HS-5 (cell line): ENCODE data around the gene PRKCZ.

Experiments
- DNase-seq: peaks from one replicate; pipeline ENCODE4 v3.0.0-alpha.2; 2012; ENCODE audit warnings: low read depth

PRKCZ gene

DNA sequence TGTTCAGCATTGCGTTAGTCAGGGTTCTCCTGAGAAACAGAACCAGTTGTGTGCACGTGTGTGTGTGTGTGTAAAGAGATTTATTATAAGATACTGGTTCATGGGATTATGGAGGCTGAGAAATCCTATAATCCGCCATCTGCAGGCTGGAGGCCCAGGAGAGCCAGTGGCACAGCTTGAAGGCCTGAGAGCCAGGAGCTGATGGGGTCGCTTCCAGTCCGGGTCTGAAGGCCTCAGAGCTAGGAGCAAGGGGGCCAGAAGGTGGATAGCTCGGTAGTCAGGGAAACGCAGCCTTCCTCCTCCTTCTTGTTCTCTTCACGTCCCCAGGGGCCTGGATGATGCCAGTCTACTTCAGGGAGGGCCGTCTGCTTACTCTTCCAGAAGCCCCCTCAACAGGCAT is 106.7 kb downstream of the PRKCZ start:
- DNase-seq = no peak

DNA sequence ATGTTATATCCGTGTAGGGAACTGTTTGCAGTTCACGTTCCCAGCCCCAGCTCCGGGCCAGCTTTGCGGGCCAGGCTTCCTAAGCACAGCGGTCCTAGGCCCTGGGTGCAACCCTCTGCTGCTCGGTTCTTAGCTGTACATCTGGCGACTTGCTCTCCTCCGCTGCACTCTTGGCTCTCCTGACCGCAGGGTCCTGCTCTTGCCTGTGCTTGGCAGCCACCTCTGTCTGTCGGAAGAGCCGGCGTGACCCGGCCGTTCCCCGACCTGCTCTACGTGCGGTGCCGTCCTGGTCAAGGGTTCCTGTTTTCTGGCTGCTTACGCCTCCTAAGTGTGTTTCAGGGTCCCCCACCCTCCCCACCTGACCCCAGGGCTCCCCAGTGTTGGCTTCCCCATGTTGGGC is 107.6 kb downstream of the PRKCZ start:
- DNase-seq = no peak

DNA sequence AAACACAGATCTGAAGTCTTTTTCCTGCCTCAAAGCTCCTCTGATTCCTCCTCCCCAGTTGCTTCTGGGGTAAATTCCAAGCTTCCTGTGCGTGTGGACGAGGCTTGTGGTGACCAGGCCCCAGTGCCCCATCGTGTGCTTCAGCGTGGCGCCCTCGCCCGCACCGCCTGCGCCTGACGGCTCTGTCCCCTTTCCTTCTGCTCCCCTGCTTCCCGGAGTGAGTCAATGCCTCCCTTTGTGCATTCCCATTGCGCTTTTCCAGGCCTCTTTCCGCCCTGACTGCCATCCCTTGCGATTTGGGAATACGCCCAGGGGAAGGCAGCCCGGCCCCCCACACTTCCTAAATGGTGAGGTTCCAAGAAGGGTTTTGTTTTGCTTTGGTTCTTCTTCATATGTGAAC is 108.1 kb downstream of the PRKCZ start:
- DNase-seq = no peak

- DNase-seq = no peak
These were observed 108.9 kb downstream of the PRKCZ start for GRCh38 chr1:2159124-2159523.

GRCh38 chr1:2160451-2161300 is 110.5 kb downstream of the PRKCZ start:
- no peak for DNase-seq

DNA sequence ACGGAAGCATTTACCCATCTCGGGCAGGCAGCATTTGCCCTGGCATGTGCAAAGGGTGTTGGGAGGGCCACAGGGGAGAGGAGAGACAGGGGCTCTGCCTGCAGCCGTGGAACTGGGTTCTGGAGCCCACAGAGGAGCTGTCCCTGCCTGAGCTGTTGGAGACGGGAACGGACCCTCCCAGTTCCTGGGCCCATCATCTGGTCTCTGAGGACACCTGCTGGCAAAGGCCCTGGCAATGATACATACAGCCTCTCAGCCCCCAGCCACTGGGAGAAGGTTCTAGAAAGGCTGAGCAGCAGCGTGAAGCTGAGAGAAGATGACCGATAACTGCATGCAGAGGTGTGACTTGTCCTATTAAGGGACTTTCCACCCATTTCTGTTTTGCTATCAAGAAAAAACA is 113.0 kb downstream of the PRKCZ start:
- no peak for DNase-seq

- DNase-seq = no peak
These were observed 115.4 kb downstream of the PRKCZ start for GRCh38 chr1:2165646-2166045.

DNA sequence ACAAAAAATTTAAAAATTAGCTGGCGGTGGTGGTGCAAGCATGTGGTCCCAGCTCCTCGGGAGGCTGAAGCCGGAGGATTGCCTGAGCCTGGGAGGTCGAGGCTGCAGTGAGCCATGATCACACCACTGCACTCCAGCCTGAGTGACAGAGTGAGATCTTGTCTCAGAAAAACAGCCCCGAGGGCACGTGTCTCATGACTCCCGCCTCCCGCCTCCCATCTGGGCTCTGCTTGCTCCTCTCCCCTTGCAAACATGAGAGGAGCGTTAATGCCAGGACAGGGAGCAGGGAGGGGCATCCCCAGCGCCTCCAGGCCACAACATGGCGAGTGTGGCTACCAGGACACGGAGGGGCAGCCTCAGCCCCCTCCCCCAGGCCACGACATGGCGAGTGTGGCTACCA is 116.0 kb downstream of the PRKCZ start:
- no peak for DNase-seq

DNA sequence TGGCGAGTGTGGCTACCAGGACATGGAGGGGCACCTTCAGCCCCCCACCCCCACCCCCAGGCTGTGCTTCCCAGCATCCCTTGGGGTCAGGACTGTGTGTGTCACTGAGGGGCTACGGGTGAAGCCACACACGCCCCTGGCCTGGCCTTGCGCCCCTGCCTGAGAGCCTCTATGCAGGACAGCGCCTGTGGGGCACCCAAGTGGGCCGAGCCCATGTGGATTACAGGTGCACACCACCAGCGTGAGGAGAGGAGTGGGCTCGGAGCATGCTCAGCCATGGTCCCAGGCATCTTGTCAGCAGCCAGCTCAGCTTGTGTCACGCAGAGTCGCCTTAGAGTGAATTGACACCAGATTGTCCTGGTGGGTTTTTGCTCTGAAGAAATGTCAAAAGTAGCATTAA is 116.5 kb downstream of the PRKCZ start:
- DNase-seq = no peak

GRCh38 chr1:2168090-2168489 is 117.9 kb downstream of the PRKCZ start:
- DNase-seq = no peak

DNA sequence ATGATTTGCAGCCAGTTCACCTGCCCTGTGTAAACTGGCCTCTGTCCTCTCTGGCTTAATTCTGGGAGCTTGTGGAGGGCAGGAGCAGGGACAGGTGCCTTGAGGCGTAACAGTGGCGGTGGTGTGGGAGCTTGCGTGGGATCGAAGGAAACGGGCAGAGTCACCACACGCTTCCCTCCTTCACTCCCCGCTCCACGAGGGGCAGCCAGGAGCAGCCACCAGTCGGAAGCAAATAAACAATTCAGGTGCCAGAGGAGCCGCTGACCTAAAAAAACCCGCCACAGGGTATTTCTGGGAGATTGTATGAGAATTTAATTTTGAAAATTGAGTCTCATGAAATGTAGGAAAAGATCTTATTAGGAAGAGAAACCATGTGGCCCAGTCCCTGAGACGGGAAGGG is 118.3 kb downstream of the PRKCZ start:
- no peak for DNase-seq

GRCh38 chr1:2169200-2169836 is 119.1 kb downstream of the PRKCZ start:
- DNase-seq = no peak

- no peak for DNase-seq
These were observed 120.0 kb downstream of the PRKCZ start for GRCh38 chr1:2170211-2170610.

DNA sequence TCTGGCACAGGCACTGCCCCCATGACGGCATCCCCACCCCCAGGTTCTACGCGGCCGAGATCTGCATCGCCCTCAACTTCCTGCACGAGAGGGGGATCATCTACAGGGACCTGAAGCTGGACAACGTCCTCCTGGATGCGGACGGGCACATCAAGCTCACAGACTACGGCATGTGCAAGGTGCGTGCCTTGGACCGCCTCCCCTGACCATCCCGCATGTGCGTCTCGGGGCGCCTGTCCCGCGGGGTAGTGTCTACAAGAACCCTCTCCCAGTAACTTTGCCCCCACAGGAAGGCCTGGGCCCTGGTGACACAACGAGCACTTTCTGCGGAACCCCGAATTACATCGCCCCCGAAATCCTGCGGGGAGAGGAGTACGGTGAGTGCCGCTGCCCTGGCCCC is 121.8 kb downstream of the PRKCZ start:
- DNase-seq = no peak

GRCh38 chr1:2172551-2173146 is 122.4 kb downstream of the PRKCZ start:
- DNase-seq = no peak

GRCh38 chr1:2173546-2174347 is 123.5 kb downstream of the PRKCZ start:
- DNase-seq = no peak

DNA sequence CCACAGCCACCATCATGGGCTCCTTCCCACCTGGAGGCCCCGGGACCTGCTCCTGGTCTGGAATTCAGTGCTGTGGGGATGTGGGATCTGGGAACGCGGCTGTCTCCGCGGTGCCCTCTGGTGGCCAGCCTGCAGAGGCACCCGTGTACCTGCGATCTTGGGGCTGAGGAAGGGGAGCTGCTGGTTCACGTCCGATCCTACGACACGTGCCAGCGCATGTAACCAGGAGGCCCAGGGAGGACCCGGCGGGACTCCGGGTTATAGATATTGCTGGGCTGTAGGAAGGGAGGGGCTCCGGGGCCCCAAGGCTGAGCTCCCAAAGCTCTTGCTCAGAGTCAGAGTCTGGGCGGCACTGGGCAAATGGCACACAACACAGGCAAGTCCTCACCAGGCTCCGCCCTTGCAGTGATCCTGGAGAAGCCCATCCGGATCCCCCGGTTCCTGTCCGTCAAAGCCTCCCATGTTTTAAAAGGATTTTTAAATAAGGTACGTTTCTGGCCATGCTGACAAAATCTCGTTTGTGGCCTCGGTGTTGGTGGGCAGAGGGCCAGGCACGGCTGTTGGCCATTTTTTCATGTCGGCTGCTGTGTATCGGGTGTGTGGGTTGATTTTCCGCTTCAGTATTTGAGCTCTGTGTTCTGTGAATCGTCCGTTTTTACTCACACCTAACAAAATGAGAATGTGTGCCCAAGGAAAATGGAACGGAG is 124.3 kb downstream of the PRKCZ start:
- DNase-seq = no peak

DNA sequence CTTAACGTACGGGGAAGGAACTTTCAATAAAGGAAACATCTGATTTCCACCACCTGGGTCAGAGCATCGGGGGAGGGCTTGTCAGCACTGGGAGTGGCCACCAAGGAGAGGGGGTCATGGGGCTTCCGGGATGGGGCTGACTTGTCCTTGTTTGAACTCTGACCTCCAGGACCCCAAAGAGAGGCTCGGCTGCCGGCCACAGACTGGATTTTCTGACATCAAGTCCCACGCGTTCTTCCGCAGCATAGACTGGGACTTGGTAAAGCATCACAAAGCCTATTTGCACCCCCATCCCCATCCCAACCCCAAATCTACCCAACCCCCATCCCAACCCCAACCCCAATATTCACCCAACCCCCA is 124.8 kb downstream of the PRKCZ start:
- no peak for DNase-seq

- no peak for DNase-seq
These were observed 125.7 kb downstream of the PRKCZ start for GRCh38 chr1:2175681-2176454.

DNA sequence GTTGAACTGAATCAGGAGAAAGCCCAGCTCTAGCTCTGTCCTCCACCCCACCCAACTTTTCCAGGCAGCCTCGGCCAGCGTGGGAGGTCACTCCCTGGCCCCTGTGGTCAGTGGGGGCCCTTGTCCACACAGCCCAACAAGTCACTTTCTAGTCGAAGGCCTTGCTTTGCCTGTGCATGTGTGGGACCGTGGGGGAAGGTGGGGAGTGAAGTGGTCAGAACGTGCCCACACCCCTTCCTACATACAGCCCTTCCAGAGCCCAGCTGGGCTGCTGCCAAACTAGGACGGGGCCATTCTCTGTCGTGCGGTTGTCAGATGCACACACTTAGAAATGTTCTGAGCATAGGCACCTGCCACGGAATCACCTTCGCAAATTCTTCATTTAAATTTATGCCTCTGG is 126.4 kb downstream of the PRKCZ start:
- no peak for DNase-seq

DNA sequence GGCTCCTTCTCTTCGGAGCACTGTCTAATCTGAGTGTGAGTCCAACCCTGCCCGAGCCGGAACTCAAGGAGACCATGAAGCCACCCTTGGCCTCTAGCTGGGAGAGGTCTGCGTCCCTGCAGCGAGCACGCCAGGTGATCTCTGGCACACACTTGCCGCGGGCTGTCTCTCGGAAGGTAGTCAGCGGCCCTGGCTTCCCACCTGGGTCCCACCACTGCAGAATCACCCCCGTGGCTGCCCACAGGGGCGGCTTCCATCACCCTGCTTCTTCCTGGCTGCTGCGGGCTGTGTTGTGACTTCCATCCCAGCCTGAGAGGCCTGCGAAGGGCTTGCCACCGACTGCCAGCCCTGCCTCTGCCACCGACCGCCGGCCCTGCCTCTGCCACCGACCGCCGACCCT is 127.3 kb downstream of the PRKCZ start:
- DNase-seq = no peak
